EH (cell line): Measurements from ENCODE around the gene PPT1.
"Not testable (repeated sequence)": the region's sequence is repeated elsewhere in the genome, so short reads cannot be mapped to it uniquely, and the experiment has no call there.

ENCODE experiments used
- DNase-seq: peaks from one replicate; pipeline ENCODE4 v3.0.0-alpha.2; 2015; ENCODE audit warnings: low read depth

Gene PPT1

DNA sequence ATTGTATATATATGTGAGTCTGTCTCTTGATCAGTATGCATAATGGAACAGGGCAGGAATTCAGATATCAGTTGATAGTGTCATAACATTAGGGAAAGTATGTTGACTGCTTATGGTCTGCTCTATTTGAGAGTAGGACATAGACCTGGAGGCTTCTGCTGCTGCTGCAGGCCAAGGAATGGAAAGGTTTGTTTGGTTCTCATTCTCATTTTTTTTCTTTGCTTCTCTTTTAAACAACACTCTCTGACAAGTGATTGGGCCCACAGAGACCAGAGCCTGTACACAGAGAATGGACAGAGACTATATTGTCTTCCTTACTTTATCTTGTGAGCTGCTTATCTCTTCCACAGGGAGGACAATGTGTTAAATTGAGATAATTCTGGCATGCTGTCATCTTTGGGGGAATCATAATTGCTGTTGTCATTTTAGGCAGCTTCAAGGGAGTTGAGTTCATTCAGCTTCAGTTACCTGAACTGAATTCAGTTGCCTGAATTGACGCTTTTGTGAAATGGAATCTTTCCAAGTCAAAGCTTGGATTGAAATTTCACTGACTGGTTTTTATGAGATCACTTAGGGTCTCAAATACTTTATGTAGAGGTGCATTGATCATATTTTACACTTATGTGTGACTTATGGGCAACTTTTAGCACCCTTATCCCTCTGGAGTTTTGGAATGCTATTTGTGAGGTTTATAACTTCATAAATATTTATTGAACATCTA is 39.6 kb downstream of the PPT1 start:
- no peak for DNase-seq

DNA sequence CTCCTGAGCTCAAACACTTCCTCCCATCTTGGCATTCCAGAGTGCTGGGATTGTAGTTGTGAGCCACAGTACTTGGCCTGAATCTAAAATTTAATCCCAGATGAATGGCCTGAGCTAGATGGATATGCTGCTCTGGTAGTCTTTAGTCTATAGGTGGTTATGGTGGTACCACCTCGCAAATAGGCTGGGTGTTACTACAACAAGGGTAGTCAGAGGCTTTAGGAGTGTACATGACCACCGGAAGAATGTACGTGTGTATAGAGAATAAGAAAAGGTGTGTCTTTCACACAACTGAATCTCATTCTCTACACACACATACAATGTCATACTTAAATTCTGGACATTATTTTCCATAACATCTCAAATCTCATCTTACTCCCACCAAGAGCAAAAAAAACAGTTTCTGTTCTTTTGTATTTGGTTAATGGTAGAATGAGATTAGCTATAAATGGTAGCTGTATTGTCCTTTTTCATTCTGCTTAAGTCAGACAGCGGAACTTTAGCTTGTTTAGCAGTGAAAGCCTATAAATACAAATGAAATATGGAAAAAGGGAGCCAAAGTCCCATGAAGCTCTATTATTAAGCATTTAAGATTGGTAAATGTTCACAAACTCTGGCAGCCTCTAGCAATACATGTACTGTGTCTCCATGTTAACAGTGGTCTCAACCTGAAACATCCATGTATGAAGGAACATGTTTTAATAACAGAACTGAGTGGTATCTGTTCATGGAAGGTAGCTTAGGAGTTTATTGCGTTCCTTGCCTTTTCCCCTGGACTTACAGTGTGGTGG is 40.3 kb downstream of the PPT1 start:
- DNase-seq = no peak

DNA sequence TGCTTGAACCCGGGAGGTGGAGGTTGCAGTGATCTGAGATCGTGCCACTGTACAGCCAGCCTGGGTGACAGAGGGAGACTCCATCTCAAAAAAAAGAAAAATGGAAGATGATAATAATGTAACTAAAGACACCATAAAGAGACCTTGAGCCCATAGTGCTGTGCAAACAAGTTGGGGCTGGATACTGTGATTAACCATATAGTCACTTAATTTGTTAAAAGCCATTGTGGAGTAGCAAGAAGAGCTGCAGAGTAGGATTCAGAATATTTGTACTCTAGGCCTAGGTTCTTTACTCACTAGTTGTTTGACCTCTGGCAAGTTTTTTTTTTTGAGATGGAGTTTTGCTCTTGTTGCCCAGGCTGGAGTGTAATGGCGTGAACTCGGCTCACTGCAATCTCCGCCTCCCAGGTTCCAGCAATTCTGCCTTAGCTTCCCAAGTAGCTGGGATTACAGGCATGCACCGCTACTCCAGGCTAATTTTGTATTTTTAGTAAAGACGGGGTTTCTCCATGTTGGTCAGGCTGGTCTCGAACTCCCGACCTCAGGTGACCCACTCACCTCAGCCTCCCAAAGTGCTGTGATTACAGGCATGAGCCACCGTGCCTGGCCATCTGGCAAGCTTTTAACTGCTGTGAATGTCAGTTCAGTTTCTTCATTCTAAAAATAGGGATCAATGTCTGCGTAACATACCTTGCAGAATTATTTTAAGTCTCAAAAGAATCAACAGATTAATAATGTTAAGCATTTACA is 43.7 kb downstream of the PPT1 start:
- no peak for DNase-seq

DNA sequence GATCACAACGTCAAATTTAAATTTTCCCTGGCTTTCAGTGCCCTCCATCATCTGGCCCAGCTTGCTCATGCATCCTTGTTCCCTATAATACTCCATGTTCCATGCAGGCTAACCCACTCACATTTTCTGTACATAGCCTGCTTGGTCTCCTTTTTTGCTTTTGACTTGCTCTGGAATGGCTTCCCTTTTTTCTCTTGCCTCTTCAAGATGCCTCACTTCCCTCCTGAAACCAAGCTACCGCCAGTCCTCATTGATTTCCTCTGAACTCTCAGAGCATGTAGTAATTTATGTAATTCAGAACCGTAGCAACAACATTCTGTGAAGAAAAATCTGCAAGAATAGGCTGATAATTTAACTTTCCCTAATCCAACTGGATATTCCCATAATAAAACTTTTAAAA is 46.2 kb downstream of the PPT1 start:
- DNase-seq = no peak

DNA sequence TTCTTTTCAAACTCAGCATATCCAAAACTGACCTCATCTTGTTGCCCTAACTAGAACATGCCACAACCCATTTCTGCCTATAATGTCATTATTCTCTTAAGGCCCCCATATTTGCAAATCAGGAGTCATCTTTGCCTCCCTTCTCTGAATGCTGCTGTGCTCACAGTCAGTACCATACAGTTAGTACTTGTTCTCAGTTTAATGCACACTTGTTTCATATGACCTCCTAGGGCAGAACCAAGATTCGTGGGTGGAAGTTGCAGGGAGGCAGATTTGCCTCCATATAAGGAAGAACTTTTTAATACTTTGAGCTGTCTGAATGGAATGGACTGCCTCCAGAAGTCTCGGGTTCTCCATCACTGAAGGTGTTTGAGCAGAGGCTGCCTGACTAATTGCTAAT is 47.3 kb downstream of the PPT1 start:
- DNase-seq = peak; percentile 74

- DNase-seq = no peak
These were observed 49.3 kb downstream of the PPT1 start for GRCh38 chr1:40047769-40048168.

- DNase-seq = peak; percentile 39
These were observed 49.8 kb downstream of the PPT1 start for GRCh38 chr1:40047276-40047675.

DNA sequence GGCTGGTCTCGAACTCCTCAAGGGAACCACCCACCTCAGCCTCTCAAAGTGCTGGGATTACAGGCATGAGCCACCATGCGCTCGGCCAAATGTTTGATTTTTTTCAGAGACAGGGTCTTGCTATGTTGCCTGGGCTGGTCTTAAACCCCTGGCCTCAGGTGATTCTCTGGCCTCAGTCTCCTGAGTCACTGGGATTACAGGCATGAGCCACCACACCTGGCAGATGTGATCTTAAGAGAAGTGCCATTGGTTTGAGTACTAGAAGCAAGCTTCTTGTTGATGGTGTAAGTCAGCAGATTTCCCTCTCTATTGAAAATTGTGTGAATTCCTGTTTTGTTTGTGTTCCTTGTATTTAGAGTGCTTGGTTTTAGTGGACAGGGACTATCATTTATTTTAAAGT is 51.3 kb downstream of the PPT1 start:
- DNase-seq = no peak

DNA sequence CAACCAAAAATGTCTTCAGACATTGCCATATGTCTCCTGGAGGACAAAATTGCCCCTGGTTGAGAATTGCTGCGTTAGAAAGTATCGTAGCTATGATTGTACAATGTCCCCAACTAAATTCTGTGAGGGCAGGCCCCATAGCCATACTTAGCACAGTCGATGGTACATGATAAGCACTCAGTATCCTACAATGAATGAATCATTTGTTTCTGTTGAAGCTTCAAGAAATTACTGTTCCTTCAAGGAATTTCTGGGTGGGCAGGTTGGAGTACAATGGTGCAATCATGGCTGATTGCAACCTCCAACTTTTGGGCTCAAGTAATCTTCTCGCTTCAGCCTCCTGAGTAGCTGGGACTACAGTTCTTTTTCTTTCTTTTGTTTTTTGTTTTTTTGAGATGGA is 51.9 kb downstream of the PPT1 start:
- peak; percentile 20 for DNase-seq

DNA sequence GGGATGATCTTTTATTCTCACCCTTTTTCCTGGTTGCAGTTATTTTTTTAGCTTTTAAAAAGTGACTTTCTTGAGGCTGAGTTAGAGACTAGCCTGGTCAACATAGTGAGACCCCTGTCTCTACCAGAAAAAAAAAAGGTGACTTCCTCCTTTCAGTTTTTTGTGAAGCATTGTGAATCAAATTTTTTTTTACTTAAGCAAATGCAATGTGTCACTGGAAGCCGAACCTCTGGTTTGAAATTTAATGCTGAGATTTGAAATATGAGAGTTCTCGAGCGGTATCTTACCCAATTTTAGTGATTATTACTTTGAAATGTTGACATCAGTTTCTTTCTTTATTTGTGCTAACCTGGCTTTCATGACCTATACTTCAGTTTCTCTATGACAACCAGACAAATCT is 52.9 kb downstream of the PPT1 start:
- no peak for DNase-seq

GRCh38 chr1:40042341-40042740 is 54.7 kb downstream of the PPT1 start:
- DNase-seq = peak; percentile 71

DNA sequence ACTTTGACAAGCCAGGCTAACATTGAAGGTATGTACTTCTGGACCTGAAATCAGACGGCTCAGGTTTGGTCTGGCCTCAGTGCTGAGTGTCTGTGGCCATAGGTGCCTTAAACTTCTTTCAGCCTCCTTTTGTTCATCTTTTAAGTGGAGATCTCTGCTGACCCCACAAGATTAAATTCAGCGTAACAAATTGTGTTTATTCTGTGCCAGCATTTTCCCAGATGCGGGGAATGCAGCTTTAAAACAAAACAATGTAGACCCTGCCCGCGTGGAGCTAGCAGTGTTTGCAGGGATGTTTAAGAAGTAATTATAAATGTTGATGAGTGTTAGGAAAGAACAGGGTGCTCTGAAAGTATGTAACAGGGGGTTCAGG is 55.6 kb downstream of the PPT1 start:
- DNase-seq = no peak

DNA sequence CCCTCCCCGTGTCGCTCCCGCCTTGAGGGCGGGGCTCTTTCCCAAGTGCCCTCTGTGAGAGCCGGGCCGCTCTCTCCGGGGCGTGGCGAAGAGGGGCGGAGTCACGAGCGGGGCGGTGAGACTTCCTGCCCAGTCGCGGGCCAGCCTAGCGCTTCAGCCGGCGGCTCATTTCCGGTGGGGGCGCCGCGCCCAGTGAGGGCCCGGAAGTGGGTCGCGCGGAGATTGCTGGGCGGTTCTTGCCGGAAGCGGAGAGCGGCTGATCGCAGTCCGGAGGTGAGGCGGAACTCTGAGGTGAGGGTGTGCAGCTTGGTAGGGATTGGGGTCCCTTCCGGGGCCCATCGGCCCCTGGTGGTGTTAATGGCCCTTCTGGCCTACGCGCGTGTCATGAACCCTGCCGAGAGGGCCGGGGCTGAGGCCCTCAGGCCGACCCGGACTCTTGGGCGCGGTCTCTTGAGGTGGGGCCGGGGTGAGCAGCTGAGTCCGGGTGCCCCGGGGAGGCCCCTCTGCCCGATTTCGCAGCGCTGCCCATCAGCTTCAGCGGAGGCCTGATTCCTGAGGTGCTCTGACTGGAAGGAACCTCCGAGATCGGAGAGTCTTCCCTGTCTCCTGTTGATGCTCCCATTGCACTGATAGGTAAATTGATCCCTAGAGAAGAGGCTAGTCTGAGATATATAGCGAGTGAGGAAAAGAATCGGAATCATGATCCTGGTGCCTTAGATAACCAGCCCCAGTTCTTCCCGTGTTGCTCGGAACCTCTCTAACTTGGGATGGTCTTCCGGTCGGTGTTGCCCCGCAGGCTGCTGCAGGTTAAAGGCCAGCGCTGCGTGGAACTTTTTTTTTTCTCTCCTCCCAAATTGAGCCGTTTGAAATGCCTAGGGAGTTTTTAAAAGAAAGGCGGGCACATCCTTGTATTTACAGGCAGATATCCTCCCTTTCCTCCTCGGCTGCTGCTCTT is 56.3 kb downstream of the PPT1 start, which contains the start of gene CAP1:
Gene CAP1 (plus strand): TSS at position 219 of the 955 bp plus-strand sequence. CDS start 18,618 bp downstream, outside the sequence.
- DNase-seq = peak; percentile 99

GRCh38 chr1:40039757-40040510 is 57.1 kb downstream of the PPT1 start:
- DNase-seq = peak; percentile 95

DNA sequence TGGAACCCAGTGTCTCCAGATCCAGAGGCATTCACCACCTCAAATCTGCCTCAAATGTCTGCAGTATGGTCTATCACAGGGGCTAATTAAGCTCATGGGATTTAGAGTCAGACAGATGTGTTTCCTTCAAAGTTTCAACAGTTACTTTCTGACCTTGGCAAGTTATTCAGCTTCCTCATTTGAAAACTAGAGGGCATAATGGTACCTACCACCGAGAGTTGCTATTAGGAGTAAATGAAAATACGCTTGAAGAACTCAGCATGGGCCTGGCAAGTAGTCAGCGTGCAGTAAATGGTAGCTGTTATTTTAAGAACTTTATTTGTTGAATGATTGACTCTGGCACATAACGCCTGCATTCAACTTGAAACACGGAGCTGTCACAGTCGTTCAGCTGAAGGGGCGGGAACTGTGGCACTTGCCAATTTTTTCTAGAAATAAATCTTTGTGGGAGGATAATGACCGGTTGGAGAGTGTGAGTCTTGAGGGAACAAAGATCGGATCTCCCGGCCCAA is 57.8 kb downstream of the PPT1 start:
- DNase-seq = peak; percentile 83

DNA sequence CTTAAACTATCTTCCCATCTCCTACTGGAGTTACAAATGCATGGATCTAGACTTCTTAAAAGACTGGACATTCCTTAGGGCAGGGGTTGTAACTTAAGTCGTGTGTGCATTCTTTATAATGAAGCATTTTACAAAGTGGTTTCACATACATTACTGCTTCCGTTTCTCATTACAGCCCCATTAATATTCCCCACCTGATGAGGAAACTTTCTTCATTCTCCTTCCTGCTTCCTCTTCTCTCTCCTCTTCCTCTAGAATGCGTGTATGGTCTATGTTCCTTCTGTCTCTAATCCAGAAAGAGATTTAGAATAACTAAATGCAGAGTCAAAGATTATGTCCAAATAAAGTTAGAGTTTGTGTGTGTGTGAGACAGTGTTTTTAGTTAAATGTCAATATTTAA is 58.4 kb downstream of the PPT1 start:
- no peak for DNase-seq

DNA sequence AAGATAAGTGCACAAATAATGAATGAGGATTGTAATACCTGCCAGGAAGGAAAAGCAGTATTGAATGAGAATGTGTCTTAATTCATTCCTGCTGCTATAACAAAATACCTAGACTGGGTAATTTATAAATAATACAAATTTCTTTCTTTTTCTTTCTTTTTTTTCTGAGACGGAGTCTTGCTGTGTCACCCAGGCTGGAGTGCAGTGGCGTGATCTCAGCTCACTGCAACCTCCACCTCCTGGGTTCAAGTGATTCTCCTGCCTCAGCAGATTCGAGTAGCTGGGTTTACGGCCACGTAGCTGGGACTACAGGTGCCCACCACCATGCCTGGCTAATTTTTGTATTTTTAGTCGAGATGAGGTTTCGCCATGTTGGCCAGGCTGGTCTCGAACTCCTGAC is 59.8 kb downstream of the PPT1 start:
- not testable (repeated sequence) for DNase-seq

GRCh38 chr1:40036574-40036973 is 60.5 kb downstream of the PPT1 start:
- peak; percentile 83 for DNase-seq

DNA sequence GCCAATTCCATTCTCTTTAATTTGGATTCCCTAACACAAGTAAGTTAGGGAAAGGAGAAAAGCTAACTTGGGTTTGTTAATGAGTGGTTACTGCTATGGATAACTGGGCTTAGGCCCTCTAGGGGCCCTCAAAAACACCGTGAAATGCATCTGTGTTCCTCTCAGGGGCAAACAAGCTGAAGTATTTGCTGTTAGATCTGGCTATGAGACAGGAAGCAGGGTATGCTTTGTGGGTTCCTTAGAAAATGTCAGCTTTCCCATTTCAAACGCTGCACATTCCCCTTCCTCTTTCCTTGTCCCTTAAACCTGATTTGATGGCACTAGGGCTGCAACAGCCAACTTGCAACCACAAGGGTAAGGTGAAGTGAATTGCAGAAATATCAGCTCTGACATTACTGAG is 62.2 kb downstream of the PPT1 start:
- DNase-seq = no peak

DNA sequence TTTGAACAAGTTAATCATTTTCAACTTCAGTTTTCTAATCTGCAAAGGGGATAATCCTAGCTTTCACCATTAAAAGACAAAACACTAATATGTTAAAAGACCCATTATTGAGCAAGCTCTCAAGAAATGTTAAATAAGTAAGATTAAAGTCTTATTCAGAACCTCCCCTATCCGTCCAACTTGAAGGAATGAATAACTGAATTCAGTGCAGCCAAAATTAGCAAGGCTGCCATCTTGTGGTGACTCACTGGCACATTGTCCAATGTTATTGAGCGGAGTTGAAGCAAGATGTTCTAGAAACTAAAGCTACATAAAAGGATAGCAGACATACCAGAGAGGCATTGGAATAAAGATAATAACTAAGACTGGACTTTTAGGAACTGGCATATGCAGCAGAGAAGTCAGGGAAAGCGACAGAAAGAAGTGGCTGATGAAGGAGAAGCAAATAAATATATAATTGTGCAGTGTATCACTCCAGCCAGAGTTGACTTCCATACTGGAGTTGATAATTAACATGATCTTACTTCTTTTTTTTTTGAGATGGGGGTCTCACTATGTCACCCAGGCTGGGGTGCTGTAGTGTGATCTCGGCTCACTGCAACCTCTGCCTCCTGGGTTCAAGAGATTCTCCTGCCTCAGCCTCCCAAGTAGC is 64.7 kb downstream of the PPT1 start:
- DNase-seq = peak; percentile 71
